Lower lobe of right lung (tissue), 2 donors: Measurements from ENCODE around the gene UHRF1. TPM values are rescaled to one million over a fixed set of nuclear protein-coding genes. Genes with fewer than 3 reads are reported as not detected.

Experiments
- ATAC-seq, 2 donors: fragments of 200-7000 bp; cut with Tn5 transposase; one replicate each; pipeline ENCODE4 v1.9.1; 2020 to 2022; ENCODE audit warnings: mild to moderate bottlenecking in 2 of 2, moderate library complexity in 2 of 2
- DNase-seq: peaks from one replicate; pipeline ENCODE4 v3.0.0-alpha.2; 2020
- H3K27ac ChIP-seq: fragments of 200-600 bp; one replicate; pipeline ENCODE4 v1.8.0; 2022
- H3K27me3 ChIP-seq: fragments of 200-600 bp; one replicate; pipeline ENCODE4 v1.8.0; 2022; ENCODE audit warnings: low read depth
- H3K36me3 ChIP-seq: fragments of 200-600 bp; one replicate; pipeline ENCODE4 v1.8.0; 2022; ENCODE audit warnings: mild to moderate bottlenecking
- H3K4me1 ChIP-seq: fragments of 200-600 bp; one replicate; pipeline ENCODE4 v1.8.0; 2022
- H3K4me3 ChIP-seq: fragments of 200-600 bp; one replicate; pipeline ENCODE4 v1.8.0; 2022; ENCODE audit warnings: mild to moderate bottlenecking
- H3K9me3 ChIP-seq: fragments of 200-600 bp; one replicate; pipeline ENCODE4 v1.8.0; 2022
- intact Hi-C: fragments of 100-400 bp; cut with DNase I; formaldehyde crosslinking; loops from one replicate; pipeline ENCODE4 v1.11.0; 2022
- total RNA-seq: library from RNA; stranded (reverse); fragmentation: NEBNext Ultra II Directional; extraction: Animal tissue kit (Norgen Biotek cat#: 25700); gene quantifications from one replicate; pipeline ENCODE4 v1.2.1, GENCODE V29; 2021
- TF ChIP-seq, protein P1 (sequence below): fragments of 200-600 bp; IDR thresholded peaks from one replicate; pipeline ENCODE4 v1.8.0; 2022; ENCODE audit warnings: antibody characterized with exemption, mild to moderate bottlenecking
- donor health status: DM: no; HTN: yes; CAD: no; lungs with severe emphysema.

UHRF1 gene
- total RNA-seq, 1 donor from 2014 or later = 1.3 TPM

DNA sequence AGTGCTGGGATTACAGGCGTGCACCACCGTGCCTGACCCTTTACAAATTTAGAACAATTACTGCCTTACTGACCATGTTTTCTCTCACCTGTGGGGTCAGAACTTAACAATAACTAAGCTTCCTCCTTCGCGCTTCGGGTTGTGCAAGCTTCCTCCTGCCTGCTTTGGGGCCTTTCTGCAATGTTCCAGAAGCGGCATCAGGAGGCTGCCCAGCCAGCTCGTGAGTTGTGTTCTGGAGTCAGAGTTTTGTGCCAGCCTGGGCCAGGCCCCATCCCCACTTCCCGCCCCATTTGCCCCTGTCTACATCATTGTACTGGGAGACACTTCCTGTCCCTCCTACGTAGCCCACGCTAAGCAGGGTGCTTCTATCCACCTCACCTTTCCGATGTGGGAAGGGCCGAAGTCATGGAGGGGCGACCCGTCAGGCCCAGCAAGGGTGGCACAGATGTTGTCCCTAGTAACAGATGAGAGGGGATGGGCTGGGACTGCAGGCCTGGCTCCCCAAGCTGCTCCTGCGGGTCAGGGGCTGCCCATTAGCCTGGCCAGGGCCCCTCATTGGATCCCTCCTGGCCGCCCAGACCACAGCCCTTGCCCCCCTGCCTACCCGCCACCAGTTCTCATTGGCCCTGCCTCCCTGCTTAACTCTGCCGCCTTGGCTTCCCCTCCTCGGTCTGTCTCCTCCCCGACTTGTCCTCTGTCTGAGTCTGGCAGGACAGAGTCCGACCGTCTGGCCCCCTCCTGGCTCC lies 13.4 kb downstream of the UHRF1 start:
- TF ChIP-seq, protein P1, sequence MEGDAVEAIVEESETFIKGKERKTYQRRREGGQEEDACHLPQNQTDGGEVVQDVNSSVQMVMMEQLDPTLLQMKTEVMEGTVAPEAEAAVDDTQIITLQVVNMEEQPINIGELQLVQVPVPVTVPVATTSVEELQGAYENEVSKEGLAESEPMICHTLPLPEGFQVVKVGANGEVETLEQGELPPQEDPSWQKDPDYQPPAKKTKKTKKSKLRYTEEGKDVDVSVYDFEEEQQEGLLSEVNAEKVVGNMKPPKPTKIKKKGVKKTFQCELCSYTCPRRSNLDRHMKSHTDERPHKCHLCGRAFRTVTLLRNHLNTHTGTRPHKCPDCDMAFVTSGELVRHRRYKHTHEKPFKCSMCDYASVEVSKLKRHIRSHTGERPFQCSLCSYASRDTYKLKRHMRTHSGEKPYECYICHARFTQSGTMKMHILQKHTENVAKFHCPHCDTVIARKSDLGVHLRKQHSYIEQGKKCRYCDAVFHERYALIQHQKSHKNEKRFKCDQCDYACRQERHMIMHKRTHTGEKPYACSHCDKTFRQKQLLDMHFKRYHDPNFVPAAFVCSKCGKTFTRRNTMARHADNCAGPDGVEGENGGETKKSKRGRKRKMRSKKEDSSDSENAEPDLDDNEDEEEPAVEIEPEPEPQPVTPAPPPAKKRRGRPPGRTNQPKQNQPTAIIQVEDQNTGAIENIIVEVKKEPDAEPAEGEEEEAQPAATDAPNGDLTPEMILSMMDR = no peak
- Histone ChIP-seq H3K9me3 (no peaks in the 10 kb centered on the region), H3K4me3 (no peak overlapping the region), H3K4me1 (no peaks in the 10 kb centered on the region), H3K27me3 (no peaks in the 10 kb centered on the region), H3K27ac (no peak overlapping the region), H3K36me3 (no peaks in the 10 kb centered on the region)
- DNase-seq (peak; percentile 67), ATAC-seq (peak in 1 of 2 donors; percentile 8)
- intact Hi-C loops = no loop called here

DNA sequence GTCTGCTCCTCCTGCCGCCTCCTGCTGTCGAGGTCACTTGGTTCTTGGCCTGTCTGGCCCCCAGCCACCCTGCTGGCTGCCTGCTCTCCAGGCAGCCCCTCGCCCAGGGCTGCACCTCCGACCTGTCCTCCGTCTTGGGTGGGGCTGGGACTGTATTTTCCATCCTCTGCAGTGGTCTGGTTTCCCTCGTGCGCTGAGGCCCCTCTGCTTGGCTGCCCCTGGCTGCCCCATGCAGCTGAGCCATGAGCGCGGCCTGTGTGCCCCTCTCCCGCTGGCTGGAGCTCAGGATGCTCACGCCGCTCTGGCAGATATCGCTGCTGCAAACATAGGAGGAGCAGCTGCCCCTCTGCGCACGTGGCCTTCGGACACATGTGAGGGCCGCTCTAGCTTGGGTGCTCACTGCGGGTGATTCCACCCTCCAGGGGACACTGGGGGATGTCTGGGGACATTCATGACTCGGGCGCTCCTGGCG lies 14.0 kb downstream of the UHRF1 start:
- intact Hi-C loops = no loop called here
- ATAC-seq = peak in 1 of 2 donors; percentile 25
- Histone ChIP-seq H3K4me3 (no peak overlapping the region), H3K27me3 (no peaks in the 10 kb centered on the region), H3K27ac (no peak overlapping the region), H3K36me3 (no peaks in the 10 kb centered on the region), H3K9me3 (no peaks in the 10 kb centered on the region), H3K4me1 (no peaks in the 10 kb centered on the region)
- TF ChIP-seq, protein P1 = no peak
- DNase-seq = no peak

DNA sequence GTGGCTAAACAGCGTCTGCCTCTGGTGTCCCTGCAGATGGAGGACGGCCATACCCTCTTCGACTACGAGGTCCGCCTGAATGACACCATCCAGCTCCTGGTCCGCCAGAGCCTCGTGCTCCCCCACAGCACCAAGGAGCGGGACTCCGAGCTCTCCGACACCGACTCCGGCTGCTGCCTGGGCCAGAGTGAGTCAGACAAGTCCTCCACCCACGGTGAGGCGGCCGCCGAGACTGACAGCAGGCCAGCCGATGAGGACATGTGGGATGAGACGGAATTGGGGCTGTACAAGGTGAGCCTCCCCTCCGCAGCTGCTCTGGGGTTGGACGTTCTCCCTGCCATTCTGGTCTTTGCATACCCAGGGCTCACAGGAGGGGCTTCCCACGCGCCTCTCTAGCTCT lies 19.9 kb downstream of the UHRF1 start:
- intact Hi-C loops = no loop called here
- DNase-seq (no peak), ATAC-seq (no peak)
- H3K4me3 ChIP-seq = no peak overlapping the region
- H3K36me3 ChIP-seq = no peaks in the 10 kb centered on the region
- H3K27ac ChIP-seq = no peak overlapping the region
- no peaks in the 10 kb centered on the region for H3K4me1 ChIP-seq
- no peaks in the 10 kb centered on the region for H3K9me3 ChIP-seq
- TF ChIP-seq, protein P1 = no peak
- no peaks in the 10 kb centered on the region for H3K27me3 ChIP-seq

DNA sequence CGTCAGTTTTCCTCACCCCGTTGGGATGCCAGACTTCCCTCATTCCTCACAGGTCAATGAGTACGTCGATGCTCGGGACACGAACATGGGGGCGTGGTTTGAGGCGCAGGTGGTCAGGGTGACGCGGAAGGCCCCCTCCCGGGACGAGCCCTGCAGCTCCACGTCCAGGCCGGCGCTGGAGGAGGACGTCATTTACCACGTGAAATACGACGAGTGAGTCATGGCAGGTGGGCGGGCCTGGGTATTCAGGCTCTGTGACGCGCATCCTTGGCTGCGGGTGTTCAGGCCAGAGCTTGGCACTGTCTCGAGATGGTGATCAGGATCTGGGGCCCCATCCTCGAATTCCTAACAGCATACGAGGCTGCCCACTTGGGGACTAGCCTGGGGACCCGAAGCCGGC lies 21.4 kb downstream of the UHRF1 start:
- intact Hi-C loops = no loop called here
- ATAC-seq (no peak), DNase-seq (no peak)
- Histone ChIP-seq H3K4me1 (no peaks in the 10 kb centered on the region), H3K36me3 (no peaks in the 10 kb centered on the region), H3K27me3 (no peaks in the 10 kb centered on the region), H3K9me3 (no peaks in the 10 kb centered on the region), H3K27ac (no peak overlapping the region), H3K4me3 (no peak overlapping the region)
- TF ChIP-seq, protein P1 = no peak

DNA sequence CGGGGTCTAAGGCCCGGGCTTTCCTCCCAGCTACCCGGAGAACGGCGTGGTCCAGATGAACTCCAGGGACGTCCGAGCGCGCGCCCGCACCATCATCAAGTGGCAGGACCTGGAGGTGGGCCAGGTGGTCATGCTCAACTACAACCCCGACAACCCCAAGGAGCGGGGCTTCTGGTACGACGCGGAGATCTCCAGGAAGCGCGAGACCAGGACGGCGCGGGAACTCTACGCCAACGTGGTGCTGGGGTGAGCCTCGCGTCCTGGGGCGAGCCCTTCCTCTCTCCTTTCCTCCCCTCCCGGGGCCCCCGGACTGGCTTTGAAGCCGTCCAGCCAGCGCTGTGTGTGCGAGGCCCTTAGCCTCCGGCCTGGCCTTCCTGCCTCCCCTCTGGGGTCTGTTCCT lies 23.4 kb downstream of the UHRF1 start:
- Histone ChIP-seq H3K27me3 (no peaks in the 10 kb centered on the region), H3K36me3 (no peaks in the 10 kb centered on the region), H3K27ac (no peak overlapping the region), H3K9me3 (no peaks in the 10 kb centered on the region), H3K4me3 (no peak overlapping the region), H3K4me1 (no peaks in the 10 kb centered on the region)
- intact Hi-C loops = no loop called here
- ATAC-seq = no peak
- TF ChIP-seq, protein P1 = no peak
- DNase-seq = no peak
